GM23338 (cell line): ENCODE data around the gene BCAR3. TPM values are rescaled to one million over a fixed set of nuclear protein-coding genes. Genes with fewer than 3 reads are reported as not detected.
A peak's percentile ranks its signal among the peaks of the same experiment; 100 is the strongest.

Source experiments
- ATAC-seq: fragments of 200-7000 bp; cut with Tn5 transposase; 3 replicates; pipeline ENCODE4 v1.9.1; 2020
- DNase-seq: peaks from one replicate; pipeline ENCODE4 v3.0.0-alpha.2; 2015; ENCODE audit warnings: low spot score
- H2AFZ ChIP-seq: fragments of 200-600 bp; sonication (generic); 2 replicates; pipeline ENCODE4 v1.8.0; 2016; ENCODE audit warnings: antibody characterized with exemption, mild to moderate bottlenecking, moderate library complexity
- H3F3A ChIP-seq: fragments of 200-600 bp; sonication (generic); replicated peaks from 2 replicates; pipeline ENCODE4 v1.8.0; 2017; ENCODE audit warnings: antibody characterized with exemption, mixed run types, low read depth
- H3K27ac ChIP-seq: fragments of 200-600 bp; sonication (generic); 2 replicates; pipeline ENCODE4 v1.6.1; 2016; ENCODE audit warnings: low read depth
- H3K27me3 ChIP-seq: fragments of 200-600 bp; sonication (generic); 2 replicates; pipeline ENCODE4 v1.8.0; 2016; ENCODE audit warnings: mild to moderate bottlenecking, mixed run types, moderate library complexity; ENCODE audit not compliant: insufficient read depth
- H3K36me3 ChIP-seq: fragments of 200-600 bp; sonication (generic); 2 replicates; pipeline ENCODE4 v1.8.0; 2016; ENCODE audit warnings: mild to moderate bottlenecking; ENCODE audit not compliant: insufficient read depth
- H3K4me1 ChIP-seq: fragments of 200-600 bp; sonication (generic); 2 replicates; pipeline ENCODE4 v1.8.0; 2016; ENCODE audit warnings: mild to moderate bottlenecking, moderate library complexity; ENCODE audit not compliant: insufficient read depth
- H3K4me2 ChIP-seq: fragments of 200-600 bp; sonication (generic); 2 replicates; pipeline ENCODE4 v1.7.1; 2017; ENCODE audit warnings: mixed run types
- H3K4me3 ChIP-seq: fragments of 200-600 bp; sonication (generic); 2 replicates; pipeline ENCODE4 v1.6.1; 2016; ENCODE audit warnings: mixed run types
- H3K79me2 ChIP-seq: fragments of 200-600 bp; sonication (generic); replicated peaks from 2 replicates; pipeline ENCODE4 v1.8.0; 2017; ENCODE audit warnings: mild to moderate bottlenecking; ENCODE audit not compliant: insufficient read depth
- H3K9me2 ChIP-seq: fragments of 200-600 bp; sonication (generic); 2 replicates; pipeline ENCODE4 v1.8.0; 2017; ENCODE audit not compliant: insufficient read depth
- H4K20me1 ChIP-seq: fragments of 200-600 bp; sonication (generic); replicated peaks from 2 replicates; pipeline ENCODE4 v1.8.0; 2017; ENCODE audit warnings: mild to moderate bottlenecking; ENCODE audit not compliant: insufficient read depth
- H3K27ac Mint-ChIP-seq: 2 replicates; pipeline ENCODE4 v1.8.0; 2020; ENCODE audit warnings: inconsistent platforms, mild to moderate bottlenecking, moderate library complexity, mixed read lengths
- H3K27me3 Mint-ChIP-seq: 3 replicates; pipeline ENCODE4 v1.8.0; 2022; ENCODE audit warnings: low read depth, mild to moderate bottlenecking, moderate library complexity, mixed read lengths, inconsistent platforms; ENCODE audit not compliant: insufficient read depth, poor library complexity
- H3K36me3 Mint-ChIP-seq: 3 replicates; pipeline ENCODE4 v1.8.0; 2021; ENCODE audit warnings: low read depth, mild to moderate bottlenecking, inconsistent platforms, moderate library complexity, mixed read lengths
- H3K4me1 Mint-ChIP-seq: 3 replicates; pipeline ENCODE4 v1.8.0; 2020; ENCODE audit warnings: mild to moderate bottlenecking, inconsistent platforms, mixed read lengths
- H3K4me3 Mint-ChIP-seq: 3 replicates; pipeline ENCODE4 v1.8.0; 2021; ENCODE audit warnings: moderate library complexity, mild to moderate bottlenecking, inconsistent platforms, mixed read lengths
- H3K9me3 Mint-ChIP-seq: 3 replicates; pipeline ENCODE4 v1.8.0; 2020; ENCODE audit warnings: moderate library complexity, mild to moderate bottlenecking, inconsistent platforms, mixed read lengths
- CREB1 ChIP-seq: fragments of 250-450 bp; sonication (Bioruptor Pico); IDR thresholded peaks from 2 replicates; pipeline ENCODE4 v1.5.0; 2020; ENCODE audit warnings: low read depth, mild to moderate bottlenecking, moderate library complexity
- EZH2phosphoT487 ChIP-seq: fragments of 200-600 bp; sonication (generic); IDR thresholded peaks from one replicate; pipeline ENCODE4 v1.8.1; 2018; ENCODE audit warnings: antibody characterized with exemption; ENCODE audit not compliant: unreplicated experiment
- POLR2AphosphoS5 ChIP-seq: IDR thresholded peaks from 2 replicates; pipeline ENCODE4 v1.6.1; 2016; ENCODE audit warnings: antibody characterized with exemption, low read depth
- STAT1 ChIP-seq: IDR thresholded peaks from one replicate; pipeline ENCODE4 v1.6.1; 2016; ENCODE audit warnings: antibody characterized with exemption; ENCODE audit not compliant: unreplicated experiment
- ZNF114 ChIP-seq: fragments of 250-450 bp; sonication (Bioruptor Pico); IDR thresholded peaks from 2 replicates; pipeline ENCODE4 v1.5.0; 2020; ENCODE audit warnings: mild to moderate bottlenecking, moderate library complexity
- ZNF331 ChIP-seq: fragments of 250-450 bp; sonication (Bioruptor Pico); IDR thresholded peaks from 2 replicates; pipeline ENCODE4 v1.5.0; 2020; ENCODE audit warnings: low read depth, mild to moderate bottlenecking, moderate library complexity
- polyA plus RNA-seq: library from polyadenylated mRNA; unstranded; fragments of >200 nt; fragmentation: Nextera tagmentation; extraction: Ambion mirVana; gene quantifications from 2 replicates; pipeline ENCODE4 v1.2.1, GENCODE V29; 2016
- total RNA-seq: library from RNA; depleted of rRNA; stranded (reverse); fragments of >200 nt; shearing (Covaris generic); gene quantifications from 2 replicates; pipeline ENCODE4 v1.2.3, GENCODE V29; 2014
- TF ChIP-seq, protein P1 (sequence below): fragments of 250-450 bp; sonication (Bioruptor Pico); IDR thresholded peaks from 2 replicates; pipeline ENCODE4 v1.5.0; 2020; ENCODE audit warnings: mild to moderate bottlenecking, moderate library complexity
- TF ChIP-seq, protein P2 (sequence below), 2 experiments: fragments of 200-600 bp in 1 of 2; sonication (generic) in 1 of 2; conservative IDR thresholded peaks; 2 replicates each; pipeline versions ENCODE4 v1.5.1 to v1.6.1; 2016 to 2017; ENCODE audit warnings: antibody characterized with exemption in 2 of 2, low read depth in 2 of 2, mild to moderate bottlenecking in 2 of 2, moderate library complexity in 1 of 2

Gene BCAR3
- total and polyA plus RNA-seq, 2 experiments from 2014 or later, result 5.5 to 9.7 TPM

DNA sequence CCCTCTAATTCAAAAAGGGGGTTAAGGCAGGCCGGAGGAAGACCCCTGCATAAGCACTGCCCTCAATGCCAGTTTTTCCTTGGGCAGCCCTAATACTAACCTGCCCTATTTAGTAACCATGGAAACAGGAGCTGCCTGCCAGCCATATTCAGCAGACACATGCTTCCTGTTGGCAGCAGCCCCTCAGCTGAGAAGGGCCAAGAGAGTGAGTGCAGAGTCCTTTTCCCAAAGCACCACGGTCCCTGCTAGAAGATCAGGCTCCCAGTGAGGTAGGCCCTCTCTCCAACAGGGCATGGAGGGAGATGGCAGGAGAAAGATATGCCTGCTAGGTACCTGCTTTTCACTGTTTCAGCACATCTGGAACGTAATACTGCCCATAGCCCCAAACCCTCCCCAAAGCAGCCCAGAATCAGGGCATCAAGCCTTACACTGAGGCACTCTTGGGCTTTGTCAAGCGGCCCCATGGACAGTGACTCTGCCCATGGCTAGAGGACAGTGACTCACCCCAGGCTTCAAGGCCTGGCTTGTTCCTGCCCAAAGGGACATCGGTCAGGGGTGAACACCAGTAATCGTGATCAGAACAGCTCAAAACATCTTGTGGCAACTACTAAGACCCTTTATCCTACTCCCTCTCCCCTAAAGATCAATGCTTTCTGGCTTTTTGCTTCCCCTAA, 64.5 kb downstream of the BCAR3 start:
- Histone ChIP-seq H2AFZ (no peak overlapping the region), H3K4me2 (peak overlapping the region; percentile 1), H3K27me3 (no peaks in the 10 kb centered on the region), H3K36me3 (no peaks in the 10 kb centered on the region), H3K79me2 (peaks cover 10% of the 10 kb centered on the region), H3F3A (no peaks in the 10 kb centered on the region), H3K4me3 (no peak overlapping the region), H4K20me1 (no peaks in the 10 kb centered on the region), H3K27ac (peak overlapping the region; percentile 47), H3K4me1 (peaks cover 36% of the 10 kb centered on the region), H3K9me2 (no peaks in the 10 kb centered on the region)
- no peak overlapping the region; the same call in 2 of the 3 replicates for H3K4me3 Mint-ChIP-seq
- TF ChIP-seq CREB1 (no peak), ZNF114 (CRISPR knock-in tag) (no peak), STAT1 (no peak), POLR2AphosphoS5 (no peak), ZNF331 (CRISPR knock-in tag) (no peak), EZH2phosphoT487 (no peak)
- TF ChIP-seq, protein P1, sequence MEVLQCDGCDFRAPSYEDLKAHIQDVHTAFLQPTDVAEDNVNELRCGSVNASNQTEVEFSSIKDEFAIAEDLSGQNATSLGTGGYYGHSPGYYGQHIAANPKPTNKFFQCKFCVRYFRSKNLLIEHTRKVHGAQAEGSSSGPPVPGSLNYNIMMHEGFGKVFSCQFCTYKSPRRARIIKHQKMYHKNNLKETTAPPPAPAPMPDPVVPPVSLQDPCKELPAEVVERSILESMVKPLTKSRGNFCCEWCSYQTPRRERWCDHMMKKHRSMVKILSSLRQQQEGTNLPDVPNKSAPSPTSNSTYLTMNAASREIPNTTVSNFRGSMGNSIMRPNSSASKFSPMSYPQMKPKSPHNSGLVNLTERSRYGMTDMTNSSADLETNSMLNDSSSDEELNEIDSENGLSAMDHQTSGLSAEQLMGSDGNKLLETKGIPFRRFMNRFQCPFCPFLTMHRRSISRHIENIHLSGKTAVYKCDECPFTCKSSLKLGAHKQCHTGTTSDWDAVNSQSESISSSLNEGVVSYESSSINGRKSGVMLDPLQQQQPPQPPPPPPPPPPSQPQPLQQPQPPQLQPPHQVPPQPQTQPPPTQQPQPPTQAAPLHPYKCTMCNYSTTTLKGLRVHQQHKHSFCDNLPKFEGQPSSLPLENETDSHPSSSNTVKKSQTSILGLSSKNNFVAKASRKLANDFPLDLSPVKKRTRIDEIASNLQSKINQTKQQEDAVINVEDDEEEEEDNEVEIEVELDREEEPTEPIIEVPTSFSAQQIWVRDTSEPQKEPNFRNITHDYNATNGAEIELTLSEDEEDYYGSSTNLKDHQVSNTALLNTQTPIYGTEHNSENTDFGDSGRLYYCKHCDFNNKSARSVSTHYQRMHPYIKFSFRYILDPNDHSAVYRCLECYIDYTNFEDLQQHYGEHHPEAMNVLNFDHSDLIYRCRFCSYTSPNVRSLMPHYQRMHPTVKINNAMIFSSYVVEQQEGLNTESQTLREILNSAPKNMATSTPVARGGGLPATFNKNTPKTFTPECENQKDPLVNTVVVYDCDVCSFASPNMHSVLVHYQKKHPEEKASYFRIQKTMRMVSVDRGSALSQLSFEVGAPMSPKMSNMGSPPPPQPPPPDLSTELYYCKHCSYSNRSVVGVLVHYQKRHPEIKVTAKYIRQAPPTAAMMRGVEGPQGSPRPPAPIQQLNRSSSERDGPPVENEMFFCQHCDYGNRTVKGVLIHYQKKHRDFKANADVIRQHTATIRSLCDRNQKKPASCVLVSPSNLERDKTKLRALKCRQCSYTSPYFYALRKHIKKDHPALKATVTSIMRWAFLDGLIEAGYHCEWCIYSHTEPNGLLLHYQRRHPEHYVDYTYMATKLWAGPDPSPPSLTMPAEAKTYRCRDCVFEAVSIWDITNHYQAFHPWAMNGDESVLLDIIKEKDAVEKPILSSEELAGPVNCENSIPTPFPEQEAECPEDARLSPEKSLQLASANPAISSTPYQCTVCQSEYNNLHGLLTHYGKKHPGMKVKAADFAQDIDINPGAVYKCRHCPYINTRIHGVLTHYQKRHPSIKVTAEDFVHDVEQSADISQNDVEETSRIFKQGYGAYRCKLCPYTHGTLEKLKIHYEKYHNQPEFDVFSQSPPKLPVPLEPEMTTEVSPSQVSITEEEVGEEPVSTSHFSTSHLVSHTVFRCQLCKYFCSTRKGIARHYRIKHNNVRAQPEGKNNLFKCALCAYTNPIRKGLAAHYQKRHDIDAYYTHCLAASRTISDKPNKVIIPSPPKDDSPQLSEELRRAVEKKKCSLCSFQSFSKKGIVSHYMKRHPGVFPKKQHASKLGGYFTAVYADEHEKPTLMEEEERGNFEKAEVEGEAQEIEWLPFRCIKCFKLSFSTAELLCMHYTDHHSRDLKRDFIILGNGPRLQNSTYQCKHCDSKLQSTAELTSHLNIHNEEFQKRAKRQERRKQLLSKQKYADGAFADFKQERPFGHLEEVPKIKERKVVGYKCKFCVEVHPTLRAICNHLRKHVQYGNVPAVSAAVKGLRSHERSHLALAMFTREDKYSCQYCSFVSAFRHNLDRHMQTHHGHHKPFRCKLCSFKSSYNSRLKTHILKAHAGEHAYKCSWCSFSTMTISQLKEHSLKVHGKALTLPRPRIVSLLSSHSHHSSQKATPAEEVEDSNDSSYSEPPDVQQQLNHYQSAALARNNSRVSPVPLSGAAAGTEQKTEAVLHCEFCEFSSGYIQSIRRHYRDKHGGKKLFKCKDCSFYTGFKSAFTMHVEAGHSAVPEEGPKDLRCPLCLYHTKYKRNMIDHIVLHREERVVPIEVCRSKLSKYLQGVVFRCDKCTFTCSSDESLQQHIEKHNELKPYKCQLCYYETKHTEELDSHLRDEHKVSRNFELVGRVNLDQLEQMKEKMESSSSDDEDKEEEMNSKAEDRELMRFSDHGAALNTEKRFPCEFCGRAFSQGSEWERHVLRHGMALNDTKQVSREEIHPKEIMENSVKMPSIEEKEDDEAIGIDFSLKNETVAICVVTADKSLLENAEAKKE, result no peak
- TF ChIP-seq, protein P2, sequence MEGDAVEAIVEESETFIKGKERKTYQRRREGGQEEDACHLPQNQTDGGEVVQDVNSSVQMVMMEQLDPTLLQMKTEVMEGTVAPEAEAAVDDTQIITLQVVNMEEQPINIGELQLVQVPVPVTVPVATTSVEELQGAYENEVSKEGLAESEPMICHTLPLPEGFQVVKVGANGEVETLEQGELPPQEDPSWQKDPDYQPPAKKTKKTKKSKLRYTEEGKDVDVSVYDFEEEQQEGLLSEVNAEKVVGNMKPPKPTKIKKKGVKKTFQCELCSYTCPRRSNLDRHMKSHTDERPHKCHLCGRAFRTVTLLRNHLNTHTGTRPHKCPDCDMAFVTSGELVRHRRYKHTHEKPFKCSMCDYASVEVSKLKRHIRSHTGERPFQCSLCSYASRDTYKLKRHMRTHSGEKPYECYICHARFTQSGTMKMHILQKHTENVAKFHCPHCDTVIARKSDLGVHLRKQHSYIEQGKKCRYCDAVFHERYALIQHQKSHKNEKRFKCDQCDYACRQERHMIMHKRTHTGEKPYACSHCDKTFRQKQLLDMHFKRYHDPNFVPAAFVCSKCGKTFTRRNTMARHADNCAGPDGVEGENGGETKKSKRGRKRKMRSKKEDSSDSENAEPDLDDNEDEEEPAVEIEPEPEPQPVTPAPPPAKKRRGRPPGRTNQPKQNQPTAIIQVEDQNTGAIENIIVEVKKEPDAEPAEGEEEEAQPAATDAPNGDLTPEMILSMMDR (conservative IDR thresholded peaks at IDR 0.05; ENCODE audit: low read depth in 2 of 2), result no peak
- DNase-seq (no peak), ATAC-seq (peak; percentile 5; the same call in 2 of the 3 replicates)
- H3K36me3 Mint-ChIP-seq, result no peaks in the 10 kb centered on the region; the same call in 2 of the 3 replicates
- H3K9me3 Mint-ChIP-seq, result no peaks in the 10 kb centered on the region
- H3K27ac Mint-ChIP-seq, result peak overlapping the region; percentile 96
- peaks cover 12% of the 10 kb centered on the region for H3K27me3 Mint-ChIP-seq
- H3K4me1 Mint-ChIP-seq, result peaks cover 69% of the 10 kb centered on the region
